GM23248 (cell line): Measurements from ENCODE around the gene GGT6.

Experiments
- EZH2 ChIP-seq: fragments of 200-600 bp; sonication (generic); IDR thresholded peaks from 2 replicates; pipeline ENCODE4 v1.6.1; 2018; ENCODE audit warnings: antibody characterized with exemption, mild to moderate bottlenecking; ENCODE audit not compliant: insufficient read depth, poor library complexity, severe bottlenecking
- EZH2phosphoT487 ChIP-seq: fragments of 200-600 bp; sonication (generic); IDR thresholded peaks from 2 replicates; pipeline ENCODE4 v1.6.1; 2018; ENCODE audit warnings: antibody characterized with exemption, moderate library complexity, mild to moderate bottlenecking, low read depth; ENCODE audit not compliant: insufficient read depth

- TF ChIP-seq EZH2: no peak
- TF ChIP-seq EZH2phosphoT487: no peak
These were observed 34.0 kb upstream of the GGT6 start for GRCh38 chr17:4594406-4594805.
